Glutamatergic neuron (in vitro differentiated cells): ENCODE data around the gene AIP. TPM values are rescaled to one million over a fixed set of nuclear protein-coding genes. Genes with fewer than 3 reads are reported as not detected.

Experiments
- DNase-seq: peaks from one replicate; pipeline ENCODE4 v3.0.0; 2022
- H3K27ac Mint-ChIP-seq: one replicate; pipeline ENCODE4 v1.8.0; 2020; ENCODE audit warnings: mild to moderate bottlenecking, mixed read lengths, inconsistent platforms; ENCODE audit not compliant: unreplicated experiment
- H3K27me3 Mint-ChIP-seq: one replicate; pipeline ENCODE4 v1.8.0; 2020; ENCODE audit warnings: mild to moderate bottlenecking, moderate library complexity, mixed read lengths, inconsistent platforms; ENCODE audit not compliant: unreplicated experiment
- H3K36me3 Mint-ChIP-seq: one replicate; pipeline ENCODE4 v1.8.0; 2020; ENCODE audit warnings: mild to moderate bottlenecking, mixed read lengths, inconsistent platforms; ENCODE audit not compliant: unreplicated experiment
- H3K4me1 Mint-ChIP-seq: one replicate; pipeline ENCODE4 v1.8.0; 2020; ENCODE audit warnings: mild to moderate bottlenecking, low read depth, mixed read lengths, inconsistent platforms; ENCODE audit not compliant: unreplicated experiment
- H3K4me3 Mint-ChIP-seq: one replicate; pipeline ENCODE4 v1.8.0; 2020; ENCODE audit warnings: mild to moderate bottlenecking, mixed read lengths, inconsistent platforms; ENCODE audit not compliant: unreplicated experiment
- H3K9me3 Mint-ChIP-seq: one replicate; pipeline ENCODE4 v1.8.0; 2020; ENCODE audit warnings: mild to moderate bottlenecking, moderate library complexity, mixed read lengths, inconsistent platforms; ENCODE audit not compliant: unreplicated experiment
- total RNA-seq: library from RNA; stranded (reverse); fragmentation: NEBNext Ultra II Directional; extraction: Animal tissue kit (Norgen Biotek cat#: 25700); gene quantifications from one replicate; pipeline ENCODE4 v1.2.1, GENCODE V29; 2021; ENCODE audit not compliant: unreplicated experiment
- TF ChIP-seq, protein P1 (sequence below): fragments of 200-600 bp; sonication (generic); IDR thresholded peaks from one replicate; pipeline ENCODE4 v1.5.0; 2021; ENCODE audit not compliant: partially characterized antibody, unreplicated experiment

The AIP gene
- total RNA-seq, 1 donor from 2014 or later, result 43.0 TPM

DNA sequence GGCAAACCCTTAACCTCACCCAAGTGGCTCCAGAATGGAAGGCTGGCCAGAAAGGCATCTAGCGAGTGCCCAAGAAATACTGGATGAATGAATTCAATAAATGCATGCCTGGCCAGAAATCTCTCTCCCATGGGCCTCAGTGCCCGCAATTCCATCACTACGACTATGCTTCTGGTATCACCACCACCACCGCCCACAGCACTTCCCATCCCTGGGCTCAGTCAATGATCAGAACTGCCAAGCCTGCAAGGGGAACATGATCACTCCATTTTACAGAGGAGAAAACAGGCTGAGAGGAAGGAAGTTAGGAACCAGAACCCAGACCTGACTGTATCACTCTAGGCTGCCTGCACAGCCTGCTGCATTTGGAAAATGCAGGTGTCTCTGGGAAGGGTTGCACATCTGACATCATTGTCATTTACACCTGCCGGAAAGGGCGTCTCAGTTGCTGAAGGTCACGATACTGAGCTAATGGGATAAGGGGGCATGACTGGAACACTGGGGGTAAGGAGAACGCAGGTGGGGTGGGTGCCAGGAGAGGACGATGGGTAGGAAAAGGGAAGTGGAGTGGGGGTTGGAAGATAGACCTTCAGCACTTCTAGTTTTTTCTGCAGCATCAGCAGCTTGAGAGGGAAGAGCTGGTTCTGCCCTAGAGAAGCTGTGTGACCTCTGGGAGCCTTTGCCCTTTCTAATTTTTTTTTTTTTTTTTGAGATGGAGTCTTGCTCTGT is 33.5 kb upstream of the AIP start:
- peaks cover 4% of the 10 kb centered on the region for H3K4me1 Mint-ChIP-seq
- no peaks in the 10 kb centered on the region for H3K36me3 Mint-ChIP-seq
- TF ChIP-seq, protein P1, sequence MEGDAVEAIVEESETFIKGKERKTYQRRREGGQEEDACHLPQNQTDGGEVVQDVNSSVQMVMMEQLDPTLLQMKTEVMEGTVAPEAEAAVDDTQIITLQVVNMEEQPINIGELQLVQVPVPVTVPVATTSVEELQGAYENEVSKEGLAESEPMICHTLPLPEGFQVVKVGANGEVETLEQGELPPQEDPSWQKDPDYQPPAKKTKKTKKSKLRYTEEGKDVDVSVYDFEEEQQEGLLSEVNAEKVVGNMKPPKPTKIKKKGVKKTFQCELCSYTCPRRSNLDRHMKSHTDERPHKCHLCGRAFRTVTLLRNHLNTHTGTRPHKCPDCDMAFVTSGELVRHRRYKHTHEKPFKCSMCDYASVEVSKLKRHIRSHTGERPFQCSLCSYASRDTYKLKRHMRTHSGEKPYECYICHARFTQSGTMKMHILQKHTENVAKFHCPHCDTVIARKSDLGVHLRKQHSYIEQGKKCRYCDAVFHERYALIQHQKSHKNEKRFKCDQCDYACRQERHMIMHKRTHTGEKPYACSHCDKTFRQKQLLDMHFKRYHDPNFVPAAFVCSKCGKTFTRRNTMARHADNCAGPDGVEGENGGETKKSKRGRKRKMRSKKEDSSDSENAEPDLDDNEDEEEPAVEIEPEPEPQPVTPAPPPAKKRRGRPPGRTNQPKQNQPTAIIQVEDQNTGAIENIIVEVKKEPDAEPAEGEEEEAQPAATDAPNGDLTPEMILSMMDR, result no peak
- H3K9me3 Mint-ChIP-seq, result peaks cover 10% of the 10 kb centered on the region
- H3K4me3 Mint-ChIP-seq, result no peak overlapping the region
- no peak for DNase-seq
- peaks cover 14% of the 10 kb centered on the region for H3K27me3 Mint-ChIP-seq
- peak overlapping the region; percentile 48 for H3K27ac Mint-ChIP-seq

DNA sequence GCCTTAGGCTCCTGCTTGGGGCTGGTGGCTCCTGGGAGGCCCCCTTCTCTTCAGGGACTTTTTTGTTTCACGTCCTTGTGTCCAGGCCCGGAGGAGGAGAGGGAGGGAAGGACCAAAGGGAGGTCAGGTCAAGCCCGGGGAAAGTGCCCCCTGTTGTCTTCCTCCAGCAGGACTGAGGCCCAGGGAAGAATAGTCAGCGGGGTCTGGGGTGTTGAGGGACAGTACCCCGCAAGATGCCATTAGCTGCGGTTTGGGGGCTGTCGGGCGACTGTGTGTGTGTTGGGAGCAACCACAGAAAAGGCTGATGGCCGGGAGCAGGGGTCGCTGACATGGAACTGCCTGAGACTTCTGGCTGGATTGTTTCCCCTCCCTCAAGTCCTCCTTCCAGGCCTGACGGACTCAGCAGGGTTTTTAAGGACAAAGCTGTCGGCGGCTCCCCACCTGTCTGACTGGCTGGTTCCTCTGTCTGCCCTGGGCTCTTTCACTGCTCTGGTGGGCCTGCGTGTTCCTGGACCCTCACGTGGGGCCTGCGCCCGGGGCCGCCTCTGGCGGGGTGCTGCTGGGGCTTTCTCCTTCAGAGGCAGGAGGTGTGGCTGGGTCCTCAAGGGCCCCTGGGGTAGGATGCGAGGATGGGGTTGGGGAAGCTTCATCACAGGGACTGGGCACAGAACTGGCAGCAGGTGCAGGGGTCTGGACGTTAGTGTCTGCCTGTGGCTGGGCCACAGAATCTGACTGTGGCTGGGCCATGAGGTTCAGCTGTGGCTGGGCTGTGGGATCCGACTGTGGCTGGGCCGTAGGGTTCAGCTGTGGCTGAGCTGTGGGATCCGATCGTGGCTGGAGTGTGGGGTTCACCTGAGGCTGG is 31.8 kb upstream of the AIP start:
- H3K27ac Mint-ChIP-seq, result peak overlapping the region; percentile 43

DNA sequence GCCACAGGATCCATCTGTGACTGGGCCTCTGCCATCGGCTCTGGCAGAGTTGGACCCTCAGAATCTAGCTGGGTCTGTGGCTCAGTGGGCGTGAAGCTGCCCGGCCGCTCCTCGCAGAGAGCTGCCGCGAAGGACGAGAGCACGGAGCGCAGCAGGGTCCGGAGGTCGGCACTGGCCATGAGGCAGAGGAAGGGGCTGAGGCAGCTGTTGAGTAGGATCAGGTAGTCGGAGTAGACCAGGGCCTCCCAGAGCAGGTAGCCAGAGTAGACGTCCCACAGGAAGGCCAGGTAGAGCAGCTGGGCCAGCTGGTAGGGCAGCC is 31.2 kb upstream of the AIP start:
- Mint-ChIP-seq H3K36me3 (no peaks in the 10 kb centered on the region), H3K27ac (peak overlapping the region; percentile 43), H3K4me1 (peaks cover 4% of the 10 kb centered on the region), H3K9me3 (peaks cover 10% of the 10 kb centered on the region), H3K27me3 (peaks cover 13% of the 10 kb centered on the region), H3K4me3 (no peak overlapping the region)
- TF ChIP-seq, protein P1, result no peak
- DNase-seq, result no peak

More for the DNA sequence above, 31.8 kb upstream of the AIP start:
- Mint-ChIP-seq H3K4me3 (no peak overlapping the region), H3K4me1 (peaks cover 4% of the 10 kb centered on the region), H3K9me3 (peaks cover 10% of the 10 kb centered on the region), H3K27me3 (peaks cover 16% of the 10 kb centered on the region), H3K36me3 (no peaks in the 10 kb centered on the region)
- TF ChIP-seq, protein P1, result no peak
- no peak for DNase-seq

DNA sequence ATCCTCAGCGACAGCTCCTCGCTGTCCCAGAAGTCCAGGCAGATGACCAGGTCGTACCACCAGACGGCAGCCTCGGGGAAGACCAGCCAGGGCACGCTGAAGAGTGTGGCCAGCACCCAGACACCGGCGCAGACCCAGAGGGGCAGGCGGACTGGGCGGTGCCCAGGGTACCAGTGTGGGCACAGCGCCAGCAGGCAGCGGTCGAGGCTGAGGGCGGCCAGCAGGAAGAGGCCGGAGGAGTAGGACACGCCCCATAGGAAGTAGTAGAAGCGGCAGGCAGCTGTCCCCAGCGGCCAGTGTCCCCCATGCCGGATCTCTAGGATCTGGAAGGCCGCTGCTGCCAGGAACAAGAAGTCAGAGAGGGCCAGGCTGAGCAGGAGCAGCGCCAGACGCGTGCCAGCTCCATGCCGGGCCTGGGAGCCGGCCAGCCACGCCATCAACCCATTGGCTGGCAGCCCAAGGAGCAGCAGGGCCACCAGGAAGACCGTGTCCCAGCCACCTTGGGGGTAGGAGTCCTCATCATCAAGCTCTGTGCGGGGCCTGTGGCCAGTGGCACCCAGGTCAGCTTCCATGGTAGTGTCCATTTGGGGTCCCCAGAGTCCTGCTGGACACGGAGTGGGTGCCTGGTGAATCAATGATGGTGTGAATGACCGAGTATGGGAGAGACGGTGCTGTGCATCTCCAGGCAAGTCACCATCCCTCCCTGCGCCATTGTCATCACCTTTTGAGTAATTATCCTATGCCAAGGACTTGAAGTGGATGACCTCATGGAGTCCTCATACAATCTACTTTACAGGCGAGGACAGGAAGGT is 30.5 kb upstream of the AIP start, which contains the start of gene GPR152:
Gene GPR152 (minus strand): TSS at position 589 of the 812 bp plus-strand sequence. CDS start 5 bp downstream, at position 584.
- TF ChIP-seq, protein P1, result no peak
- H3K27me3 Mint-ChIP-seq, result peaks cover 13% of the 10 kb centered on the region
- DNase-seq, result no peak
- H3K9me3 Mint-ChIP-seq, result peaks cover 10% of the 10 kb centered on the region
- peaks cover 4% of the 10 kb centered on the region for H3K4me1 Mint-ChIP-seq
- no peaks in the 10 kb centered on the region for H3K36me3 Mint-ChIP-seq
- no peak within 1 kb of the TSS for H3K4me3 Mint-ChIP-seq
- H3K27ac Mint-ChIP-seq, result no peak within 1 kb of the TSS
